OCI-LY1 (cell line): Measurements from ENCODE around the gene ETV5.

Experiments
- EZH2 ChIP-seq: fragments of 200-600 bp; sonication (generic), shearing (Covaris generic); IDR thresholded peaks from 2 replicates; pipeline ENCODE4 v1.8.0; 2017; ENCODE audit warnings: borderline replicate concordance, mixed run types, mild to moderate bottlenecking, antibody characterized with exemption, low read length, moderate library complexity, mixed read lengths
- TF ChIP-seq, protein P1 (sequence below): fragments of 200-600 bp; sonication (generic), shearing (Covaris generic); IDR thresholded peaks from 2 replicates; pipeline ENCODE4 v1.5.1; 2017; ENCODE audit warnings: mild to moderate bottlenecking, antibody characterized with exemption, low read length, moderate library complexity, mixed read lengths

DNA sequence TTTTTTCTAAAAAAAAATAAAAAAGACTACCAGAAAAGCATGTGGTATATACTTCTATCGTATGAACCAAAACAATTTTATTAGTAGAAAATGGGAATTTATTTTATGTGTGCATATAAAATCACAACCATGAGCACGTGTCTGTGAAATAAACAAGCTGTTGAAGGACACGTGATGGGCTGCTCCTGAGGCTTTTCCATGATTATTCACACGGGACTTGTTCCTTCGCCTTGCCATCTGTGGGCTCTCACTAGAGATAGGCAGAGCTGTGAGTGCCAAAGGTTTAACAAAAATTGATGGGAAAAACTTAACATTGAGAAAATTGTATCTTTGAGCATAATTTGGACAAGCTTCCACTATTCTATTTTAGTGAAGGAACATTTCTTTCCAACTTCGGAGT lies 12.4 kb upstream of the ETV5 start:
- TF ChIP-seq, protein P1, sequence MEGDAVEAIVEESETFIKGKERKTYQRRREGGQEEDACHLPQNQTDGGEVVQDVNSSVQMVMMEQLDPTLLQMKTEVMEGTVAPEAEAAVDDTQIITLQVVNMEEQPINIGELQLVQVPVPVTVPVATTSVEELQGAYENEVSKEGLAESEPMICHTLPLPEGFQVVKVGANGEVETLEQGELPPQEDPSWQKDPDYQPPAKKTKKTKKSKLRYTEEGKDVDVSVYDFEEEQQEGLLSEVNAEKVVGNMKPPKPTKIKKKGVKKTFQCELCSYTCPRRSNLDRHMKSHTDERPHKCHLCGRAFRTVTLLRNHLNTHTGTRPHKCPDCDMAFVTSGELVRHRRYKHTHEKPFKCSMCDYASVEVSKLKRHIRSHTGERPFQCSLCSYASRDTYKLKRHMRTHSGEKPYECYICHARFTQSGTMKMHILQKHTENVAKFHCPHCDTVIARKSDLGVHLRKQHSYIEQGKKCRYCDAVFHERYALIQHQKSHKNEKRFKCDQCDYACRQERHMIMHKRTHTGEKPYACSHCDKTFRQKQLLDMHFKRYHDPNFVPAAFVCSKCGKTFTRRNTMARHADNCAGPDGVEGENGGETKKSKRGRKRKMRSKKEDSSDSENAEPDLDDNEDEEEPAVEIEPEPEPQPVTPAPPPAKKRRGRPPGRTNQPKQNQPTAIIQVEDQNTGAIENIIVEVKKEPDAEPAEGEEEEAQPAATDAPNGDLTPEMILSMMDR: no peak
- no peak for TF ChIP-seq EZH2
